ENCODE results near the gene IGSF8. TPM values are rescaled to one million over a fixed set of nuclear protein-coding genes. Genes with fewer than 3 reads are reported as not detected.

IGSF8 gene
- polyA plus RNA-seq, 1 donor from 2014 or later: 35.4 TPM

DNA sequence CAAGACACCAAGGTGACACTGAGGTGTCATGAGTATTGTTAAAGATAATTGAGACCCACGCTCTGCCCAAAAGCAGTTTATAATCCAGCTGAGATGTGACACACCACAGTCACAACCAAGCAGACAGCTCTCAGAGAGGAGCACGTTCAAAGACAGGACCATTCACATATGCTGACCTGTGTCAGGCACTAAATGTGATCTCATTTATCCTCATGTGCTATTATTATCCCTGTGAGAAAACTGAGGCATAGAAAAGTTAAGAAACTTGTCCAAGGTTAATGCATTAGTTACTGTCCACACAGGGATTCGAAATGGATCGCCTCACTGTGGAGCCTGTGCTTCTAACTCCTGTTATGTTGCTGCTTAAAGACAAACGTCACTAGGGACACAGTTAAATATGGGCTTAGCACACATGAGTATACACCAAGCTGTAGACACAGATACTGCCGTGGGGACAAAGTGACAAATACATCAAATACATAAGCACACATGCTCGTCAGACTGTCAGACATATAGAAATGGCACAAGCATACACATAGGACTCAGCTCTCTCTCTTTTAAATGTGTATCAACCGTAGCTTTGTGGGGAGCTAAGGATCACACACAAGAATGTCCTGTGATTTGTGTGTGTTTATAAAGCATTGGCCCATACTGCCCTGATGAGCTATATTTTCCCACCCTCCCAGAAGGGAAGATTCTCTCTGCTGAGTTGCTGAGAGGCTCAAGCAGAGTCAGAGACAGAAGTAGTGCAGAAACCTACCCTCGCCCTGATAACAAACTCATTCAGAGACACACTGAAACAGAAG is 3.5 kb upstream of the IGSF8 start:
- H3K27ac Mint-ChIP-seq: peak overlapping the region in 1 of 3 donors; percentile 96
- no peaks in the 10 kb centered on the region for H3K36me3 Mint-ChIP-seq
- no peaks in the 10 kb centered on the region for H3K27me3 Mint-ChIP-seq
- H3K4me1 Mint-ChIP-seq: peaks cover 14 to 23% (median 20%) of the 10 kb centered on the region in 3 donors
- H3K9me3 Mint-ChIP-seq: no peaks in the 10 kb centered on the region
- peak overlapping the region in 1 of 4 donors; percentile 56 for H3K4me3 Mint-ChIP-seq

DNA sequence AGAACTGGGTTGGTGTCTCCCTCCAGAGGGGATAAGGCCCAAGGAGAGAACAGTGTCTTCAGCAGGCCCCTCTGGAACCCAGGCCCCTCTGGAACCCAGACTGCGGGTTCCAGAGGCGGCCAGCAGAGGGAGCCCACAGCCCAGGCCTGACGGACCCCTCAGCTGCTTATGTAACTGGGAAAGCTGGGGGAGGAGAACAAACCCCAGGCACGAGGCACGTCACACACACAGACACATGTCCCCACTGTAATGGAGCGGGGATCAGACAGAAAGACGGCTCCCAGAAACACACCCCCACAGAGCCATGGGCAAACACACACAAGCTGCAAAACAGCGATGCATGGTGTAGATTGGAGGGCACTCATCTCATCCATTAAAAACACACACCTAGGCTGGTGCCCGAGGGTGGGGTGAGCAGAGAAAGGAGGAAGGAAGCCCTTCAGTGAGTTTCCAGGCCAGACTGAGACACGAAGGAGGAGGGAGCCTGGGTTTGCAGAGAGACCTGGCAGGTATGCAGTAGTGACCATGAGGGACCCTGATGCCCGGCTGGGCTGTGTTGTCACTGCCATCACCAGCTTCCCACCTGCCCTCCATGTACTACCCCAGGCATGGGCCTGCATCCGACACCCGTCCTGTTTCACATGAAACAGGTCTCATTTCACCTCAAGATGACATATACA is 2.8 kb upstream of the IGSF8 start:
- Mint-ChIP-seq H3K27ac (peak overlapping the region in 2 of 3 donors; percentile 91 to 96), H3K4me3 (peak overlapping the region in 3 of 4 donors; percentile 41 to 65 (median 56)), H3K9me3 (no peaks in the 10 kb centered on the region), H3K36me3 (no peaks in the 10 kb centered on the region), H3K27me3 (no peaks in the 10 kb centered on the region), H3K4me1 (peaks cover 16 to 25% (median 24%) of the 10 kb centered on the region in 3 donors)

DNA sequence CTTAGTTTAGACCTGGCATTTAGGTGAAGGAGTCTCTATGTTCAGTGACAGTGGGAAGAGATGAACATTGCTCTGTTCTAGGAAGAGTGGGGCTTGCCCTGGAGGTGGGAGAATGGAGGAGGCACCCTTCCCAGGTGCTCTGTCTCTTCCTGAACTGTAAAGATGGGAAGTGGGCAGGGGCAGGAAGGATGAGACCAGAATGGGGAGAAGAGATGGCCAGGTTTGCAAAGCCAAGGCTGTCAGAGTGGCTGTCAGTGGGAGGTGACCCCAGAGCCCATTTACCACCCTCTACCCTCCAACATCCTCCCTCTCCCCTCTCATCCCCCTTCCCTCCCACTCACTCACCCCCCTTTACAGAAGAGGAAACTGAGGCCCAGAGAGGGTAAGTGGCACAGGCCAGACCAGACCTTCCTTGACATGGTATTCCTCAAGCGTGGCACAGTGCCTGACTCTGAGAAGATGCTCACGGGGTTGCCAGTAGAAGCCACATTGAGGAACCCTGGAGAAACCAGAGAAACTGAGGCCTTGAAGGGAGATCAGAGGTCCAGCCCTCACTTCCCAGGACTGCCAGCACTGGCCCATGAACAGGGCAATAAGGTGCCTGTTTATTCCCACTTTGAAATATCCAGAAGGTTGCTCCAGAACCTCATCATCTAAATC is 1.4 kb upstream of the IGSF8 start:
- H3K4me1 Mint-ChIP-seq: peaks cover 16 to 28% (median 28%) of the 10 kb centered on the region in 3 donors

DNA sequence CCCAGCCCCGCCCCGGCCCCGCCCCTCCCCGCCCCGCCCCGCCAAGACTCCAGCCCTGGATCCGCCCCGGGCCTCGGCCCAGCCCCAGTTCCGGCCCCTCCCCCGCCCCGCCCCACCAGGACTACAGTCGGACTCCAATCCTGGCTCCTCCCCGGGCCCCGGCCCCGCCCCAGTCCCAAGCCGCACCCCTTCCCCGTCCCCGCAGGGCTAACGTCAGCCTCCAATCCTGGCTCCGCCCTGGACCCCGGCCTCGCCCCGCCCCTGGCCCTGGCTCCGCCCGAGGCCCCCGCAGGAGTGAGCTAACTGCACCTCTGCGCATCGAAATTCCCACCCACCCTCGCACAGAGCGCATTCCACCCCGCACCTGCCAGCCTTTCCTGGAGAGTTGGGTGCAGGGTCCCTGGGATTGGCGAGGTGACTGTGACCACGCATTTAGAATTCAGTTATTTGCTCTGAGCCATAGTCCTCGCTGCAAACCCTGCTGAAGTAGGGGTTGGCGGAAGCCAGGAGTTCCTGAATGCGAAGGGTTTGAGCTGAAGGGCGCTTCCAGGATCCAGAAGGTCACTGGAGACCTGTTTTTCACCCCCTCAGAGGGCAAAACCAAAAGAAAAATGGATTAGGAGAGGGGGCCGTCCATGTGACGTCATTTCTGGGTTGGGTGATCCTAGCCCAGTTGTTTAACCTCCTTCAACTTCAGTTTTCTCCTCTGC is 588 bp upstream of the IGSF8 start:
- no peaks in the 10 kb centered on the region for H3K27me3 Mint-ChIP-seq
- no peaks in the 10 kb centered on the region for H3K9me3 Mint-ChIP-seq
- H3K4me3 Mint-ChIP-seq: peak overlapping the region; percentile 76 to 91 (median 86)
- no peaks in the 10 kb centered on the region for H3K36me3 Mint-ChIP-seq
- H3K4me1 Mint-ChIP-seq: peaks cover 16 to 28% (median 28%) of the 10 kb centered on the region in 3 donors
- H3K27ac Mint-ChIP-seq: peak overlapping the region; percentile 94 to 96 (median 95)

More for the DNA sequence above, 1.4 kb upstream of the IGSF8 start:
- H3K36me3 Mint-ChIP-seq: no peaks in the 10 kb centered on the region
- H3K9me3 Mint-ChIP-seq: no peaks in the 10 kb centered on the region
- peak overlapping the region; percentile 94 to 96 (median 95) for H3K27ac Mint-ChIP-seq
- no peaks in the 10 kb centered on the region for H3K27me3 Mint-ChIP-seq
- H3K4me3 Mint-ChIP-seq: peak overlapping the region; percentile 76 to 91 (median 86)

DNA sequence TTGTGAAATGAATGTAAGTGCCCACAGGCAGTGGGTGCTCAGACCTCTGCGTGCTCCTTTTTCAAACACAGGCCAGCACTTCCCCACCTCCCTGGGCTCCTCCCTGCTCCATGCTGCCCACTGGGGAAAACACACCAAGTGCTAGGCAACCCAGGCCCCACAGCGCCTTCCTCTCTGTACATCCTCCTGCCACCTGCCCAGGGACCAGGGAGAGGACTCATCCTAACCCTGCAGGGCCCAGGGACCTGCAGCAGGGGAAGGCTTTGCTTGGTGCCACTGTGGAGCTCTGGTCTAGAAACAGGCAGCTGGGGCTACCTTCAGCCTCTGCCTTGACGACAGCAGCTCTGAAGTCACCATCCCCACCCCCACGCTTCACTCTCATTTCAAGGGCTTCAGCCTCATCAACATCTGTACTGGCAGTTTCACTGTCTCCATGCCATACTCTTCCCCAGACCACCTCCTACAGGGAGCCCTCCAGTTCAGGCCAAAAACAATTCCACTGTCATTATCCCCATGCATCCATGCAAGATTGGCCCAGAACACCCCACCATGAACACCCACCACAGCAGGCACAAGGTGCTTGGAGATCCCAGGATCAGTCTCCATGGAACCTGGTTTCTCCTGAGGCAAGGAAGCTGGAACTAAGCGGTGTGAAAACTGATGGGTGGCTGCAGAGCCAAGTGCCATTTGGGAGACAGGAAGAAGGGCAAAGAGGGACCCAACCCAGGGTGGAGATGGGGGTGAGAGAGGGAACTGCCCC is 1.1 kb downstream of the IGSF8 start:
- H3K4me3 Mint-ChIP-seq: peak overlapping the region; percentile 86 to 95 (median 92)
- H3K4me1 Mint-ChIP-seq: peaks cover 16 to 28% (median 27%) of the 10 kb centered on the region in 3 donors
- no peaks in the 10 kb centered on the region for H3K36me3 Mint-ChIP-seq
- no peaks in the 10 kb centered on the region for H3K27me3 Mint-ChIP-seq
- peak overlapping the region; percentile 88 to 94 (median 90) for H3K27ac Mint-ChIP-seq
- no peaks in the 10 kb centered on the region for H3K9me3 Mint-ChIP-seq

DNA sequence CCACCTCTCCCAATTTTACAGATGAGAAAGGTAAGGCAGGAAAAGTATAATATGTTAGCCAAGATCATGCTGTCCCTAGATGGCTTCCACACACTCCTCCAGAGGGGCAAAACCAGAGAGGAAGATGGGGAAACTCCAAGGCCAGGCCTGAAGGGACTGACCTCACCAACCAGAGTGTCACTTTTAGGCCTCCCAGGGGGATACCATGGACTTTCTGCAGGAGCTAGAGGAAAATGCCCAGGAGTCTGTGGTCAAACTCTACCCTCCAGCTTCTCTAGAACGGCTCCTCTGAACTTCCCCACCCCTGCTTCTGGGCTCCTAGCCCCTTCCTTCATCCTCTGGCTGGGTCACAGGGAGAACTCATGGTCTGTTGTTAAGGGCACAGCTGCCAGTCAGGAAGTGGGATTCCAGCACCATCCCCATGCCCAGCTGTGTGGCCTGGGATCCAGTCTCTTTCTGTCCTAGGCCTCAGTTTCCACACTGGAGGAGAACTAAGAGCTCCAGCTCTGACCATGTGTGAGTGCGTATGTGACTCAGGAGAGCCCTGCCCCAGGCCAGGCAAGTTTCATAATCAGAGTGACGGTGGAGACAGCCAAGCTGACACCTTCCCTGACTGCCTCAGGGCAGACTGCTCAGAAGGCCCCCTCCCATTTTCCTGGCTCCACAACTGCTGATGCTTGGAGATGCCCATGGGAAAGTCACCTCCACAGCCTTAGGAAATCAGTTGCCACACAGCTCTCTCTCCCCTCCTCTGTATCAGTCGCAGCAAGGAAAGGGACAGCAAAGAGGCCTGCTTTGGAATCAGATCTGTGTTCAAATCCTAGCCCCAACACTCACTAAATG is 1.9 kb downstream of the IGSF8 start:
- Mint-ChIP-seq H3K36me3 (no peaks in the 10 kb centered on the region), H3K27ac (peak overlapping the region in 2 of 3 donors; percentile 18 to 94), H3K4me1 (peaks cover 16 to 29% (median 26%) of the 10 kb centered on the region in 3 donors), H3K9me3 (no peaks in the 10 kb centered on the region), H3K27me3 (no peaks in the 10 kb centered on the region), H3K4me3 (peak overlapping the region; percentile 86 to 95 (median 92))

DNA sequence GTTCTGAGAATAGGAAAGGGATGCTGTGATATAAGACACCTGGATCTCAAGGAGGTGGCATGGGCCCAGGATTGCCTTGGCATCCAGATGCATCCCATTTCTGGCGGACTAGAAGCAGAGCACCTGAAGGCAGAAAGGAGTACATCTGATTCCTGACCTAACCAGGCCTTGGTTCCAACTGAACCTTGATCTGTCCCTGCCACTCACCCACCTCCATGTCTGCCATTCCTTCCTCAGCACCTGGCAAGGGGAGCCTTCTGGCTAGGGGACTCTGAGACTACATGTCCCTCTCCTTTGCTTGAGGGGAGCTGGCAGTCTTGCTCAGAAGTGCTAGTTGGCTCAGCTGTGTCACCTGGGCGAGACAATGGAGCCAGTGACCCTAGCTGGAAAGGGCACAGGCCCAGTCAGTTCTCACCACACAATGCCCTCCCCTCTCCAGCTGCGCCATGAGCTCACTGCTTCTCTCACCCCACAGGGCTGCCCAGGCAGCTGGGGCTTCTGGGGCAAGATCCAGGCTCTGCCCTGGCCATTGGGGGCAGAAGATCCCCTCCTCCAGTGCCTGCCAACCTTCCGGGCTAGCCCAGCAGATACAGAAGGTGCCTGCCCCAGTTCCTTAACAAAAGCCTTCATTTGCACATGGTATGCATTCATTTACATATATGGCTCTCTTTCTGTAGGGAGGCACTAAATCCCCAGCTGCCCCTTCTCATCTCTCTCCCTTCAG is 2.9 kb downstream of the IGSF8 start:
- H3K4me3 Mint-ChIP-seq: peak overlapping the region in 3 of 4 donors; percentile 41 to 91 (median 51)
- no peaks in the 10 kb centered on the region for H3K9me3 Mint-ChIP-seq
- H3K4me1 Mint-ChIP-seq: peaks cover 16 to 26% (median 22%) of the 10 kb centered on the region in 3 donors

DNA sequence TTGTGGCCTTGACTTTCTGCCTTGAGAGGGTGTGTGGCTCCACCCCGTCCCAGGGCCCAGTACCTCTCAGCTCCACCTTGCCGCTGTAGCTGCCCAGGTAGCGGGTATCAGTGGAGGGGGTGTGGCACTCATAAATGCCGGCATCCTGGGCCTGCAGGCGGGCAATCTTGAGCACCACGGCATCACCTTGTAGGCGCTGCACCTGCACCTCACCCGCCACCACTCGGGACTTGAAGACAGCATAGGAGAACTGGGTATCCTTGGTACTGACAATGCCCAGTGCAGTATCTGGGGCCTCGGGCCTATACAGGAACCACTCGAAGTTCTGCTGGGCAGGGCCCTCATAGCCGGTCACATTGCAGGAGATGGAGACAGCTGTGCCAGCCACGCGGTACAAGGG is 3.6 kb downstream of the IGSF8 start:
- Mint-ChIP-seq H3K9me3 (no peaks in the 10 kb centered on the region), H3K27me3 (no peaks in the 10 kb centered on the region), H3K27ac (peak overlapping the region in 1 of 3 donors; percentile 11), H3K4me1 (peaks cover 16 to 26% (median 21%) of the 10 kb centered on the region in 3 donors), H3K4me3 (peak overlapping the region in 1 of 4 donors; percentile 29), H3K36me3 (no peaks in the 10 kb centered on the region)

More for the DNA sequence above, 2.9 kb downstream of the IGSF8 start:
- Mint-ChIP-seq H3K36me3 (no peaks in the 10 kb centered on the region), H3K27ac (peak overlapping the region in 1 of 3 donors; percentile 18), H3K27me3 (no peaks in the 10 kb centered on the region)

DNA sequence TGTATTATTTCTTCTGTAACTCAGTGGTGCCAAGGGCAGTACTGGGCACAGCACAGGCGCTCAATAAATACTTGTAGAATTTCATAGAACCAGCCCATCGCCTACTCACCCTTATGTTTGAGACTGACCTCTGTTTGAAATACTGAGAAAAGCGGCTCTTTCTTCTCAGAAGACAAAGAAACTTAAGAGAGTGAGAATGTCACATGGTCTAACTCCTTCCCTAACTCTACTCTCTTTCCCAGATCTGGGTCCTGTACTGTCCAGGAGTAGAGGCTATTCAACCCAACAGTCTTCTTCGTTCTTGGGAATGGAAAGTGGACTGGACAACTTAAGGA is 4.2 kb downstream of the IGSF8 start:
- Mint-ChIP-seq H3K27ac (peak overlapping the region in 1 of 3 donors; percentile 11), H3K36me3 (no peaks in the 10 kb centered on the region), H3K9me3 (no peaks in the 10 kb centered on the region), H3K4me3 (no peak overlapping the region), H3K27me3 (no peaks in the 10 kb centered on the region), H3K4me1 (peaks cover 12 to 23% (median 17%) of the 10 kb centered on the region in 3 donors)

DNA sequence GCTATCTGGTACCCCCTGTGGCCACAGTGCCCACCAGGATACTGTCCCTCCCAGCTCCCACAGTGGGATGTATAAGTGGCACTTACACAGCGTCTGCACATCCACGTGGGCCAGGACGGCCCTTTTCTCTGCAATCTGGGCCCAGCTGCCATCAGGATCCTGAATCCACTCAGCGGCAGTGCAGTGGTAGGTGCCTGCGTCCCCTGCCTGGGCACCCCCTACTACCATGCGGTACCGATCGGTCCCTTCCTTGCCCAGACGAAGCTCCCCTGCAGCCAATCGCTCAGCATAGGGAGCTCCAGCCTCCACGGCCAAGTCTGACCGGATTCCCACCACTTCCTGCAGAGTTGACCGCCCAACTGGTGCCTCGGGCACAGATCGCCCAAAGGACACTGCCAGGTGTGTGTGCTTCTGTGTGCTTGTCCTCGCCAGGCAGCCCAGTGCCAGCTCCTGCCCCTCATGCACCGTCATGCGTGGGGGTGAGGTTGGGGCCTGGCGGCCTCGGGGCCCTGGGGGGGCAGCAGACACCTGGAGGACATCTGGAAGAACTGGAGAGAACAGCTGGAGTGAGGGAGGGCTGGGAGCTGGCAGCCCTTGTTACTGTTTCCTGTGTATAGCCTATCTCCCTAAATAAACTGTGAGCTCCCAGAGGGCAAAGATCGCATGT is 4.7 kb downstream of the IGSF8 start:
- Mint-ChIP-seq H3K9me3 (no peaks in the 10 kb centered on the region), H3K27me3 (no peaks in the 10 kb centered on the region), H3K4me3 (no peak overlapping the region), H3K36me3 (no peaks in the 10 kb centered on the region), H3K27ac (no peak overlapping the region), H3K4me1 (peaks cover 14 to 23% (median 17%) of the 10 kb centered on the region in 3 donors)

DNA sequence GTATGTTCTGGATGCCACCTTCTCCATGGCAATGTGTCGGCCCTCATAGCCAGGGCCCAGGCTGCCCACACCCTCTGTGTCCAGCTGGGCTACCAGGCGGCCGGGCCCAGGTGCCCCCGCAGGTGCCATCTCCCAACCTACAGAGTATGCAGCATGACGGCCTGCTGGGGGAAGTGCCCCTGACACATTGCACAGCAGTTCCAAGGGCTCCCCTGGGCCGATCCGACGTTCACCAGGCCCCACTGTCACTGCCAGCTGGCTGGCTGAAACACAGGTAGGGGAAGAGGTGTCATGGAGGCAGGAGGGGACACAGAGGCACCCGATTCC is 5.4 kb downstream of the IGSF8 start:
- no peak overlapping the region for H3K4me3 Mint-ChIP-seq
- H3K27me3 Mint-ChIP-seq: no peaks in the 10 kb centered on the region
- no peak overlapping the region for H3K27ac Mint-ChIP-seq
- H3K4me1 Mint-ChIP-seq: peaks cover 14 to 23% (median 17%) of the 10 kb centered on the region in 3 donors
- no peaks in the 10 kb centered on the region for H3K36me3 Mint-ChIP-seq
- no peaks in the 10 kb centered on the region for H3K9me3 Mint-ChIP-seq

DNA sequence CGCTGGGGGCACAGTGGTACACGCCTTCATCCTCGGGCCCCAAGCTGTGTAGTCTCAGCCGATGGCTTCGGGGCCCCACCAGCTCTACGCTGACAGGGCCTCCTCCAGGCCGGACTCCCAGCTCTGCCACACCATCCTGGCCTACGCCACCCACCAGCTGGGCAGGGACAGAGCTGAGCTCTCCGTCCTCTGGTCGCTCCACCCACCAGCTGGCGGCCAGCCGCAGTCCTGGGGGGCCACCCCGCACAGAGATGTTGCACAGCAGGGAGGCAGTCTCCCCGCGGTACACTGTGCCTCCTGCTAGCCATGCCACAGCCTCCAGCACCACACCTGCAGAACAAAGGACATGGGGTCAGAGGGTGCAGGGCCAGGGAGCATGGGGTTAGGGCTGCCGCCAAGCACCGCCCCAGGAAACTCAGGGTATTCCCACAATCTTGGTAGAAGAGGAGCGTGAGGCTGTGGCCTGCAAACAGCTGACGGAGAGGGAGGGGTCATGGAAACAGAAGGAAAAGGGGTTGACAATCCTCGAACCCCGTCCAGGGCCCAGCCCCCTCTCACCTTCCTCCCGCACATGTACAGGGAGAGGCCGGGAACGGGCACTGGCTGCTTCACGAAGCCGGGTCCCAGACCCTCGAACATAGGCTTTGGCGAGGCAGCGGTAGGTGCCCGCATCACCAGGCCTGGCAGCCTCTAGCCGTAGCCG is 5.9 kb downstream of the IGSF8 start:
- Mint-ChIP-seq H3K4me1 (peaks cover 12 to 20% (median 15%) of the 10 kb centered on the region in 3 donors), H3K9me3 (no peaks in the 10 kb centered on the region), H3K36me3 (no peaks in the 10 kb centered on the region), H3K4me3 (no peak overlapping the region), H3K27me3 (no peaks in the 10 kb centered on the region), H3K27ac (no peak overlapping the region)

Data from IgD-negative memory B cell (primary cell).